ENCODE results near the gene SLC17A6.

Gene SLC17A6

DNA sequence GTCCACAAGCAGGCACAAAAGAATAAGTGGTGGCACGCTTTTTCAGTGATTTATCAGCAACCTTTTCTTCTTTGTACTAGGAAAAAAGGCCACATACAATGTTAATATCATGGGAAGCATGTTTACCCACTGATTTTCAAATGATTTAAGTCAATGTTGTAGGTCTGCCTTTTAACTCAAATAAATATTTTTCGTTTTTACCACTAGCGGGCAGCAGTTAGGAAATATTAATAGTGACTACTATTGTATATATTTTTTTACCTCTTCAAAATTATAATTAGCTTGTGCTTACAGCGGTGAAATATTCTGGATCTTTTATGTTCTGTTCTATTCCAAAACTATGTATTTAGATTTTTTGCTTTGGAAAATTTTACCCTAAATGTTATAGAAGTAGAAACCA lies 6.4 kb upstream of the SLC17A6 start:
- TF ChIP-seq, protein P1, sequence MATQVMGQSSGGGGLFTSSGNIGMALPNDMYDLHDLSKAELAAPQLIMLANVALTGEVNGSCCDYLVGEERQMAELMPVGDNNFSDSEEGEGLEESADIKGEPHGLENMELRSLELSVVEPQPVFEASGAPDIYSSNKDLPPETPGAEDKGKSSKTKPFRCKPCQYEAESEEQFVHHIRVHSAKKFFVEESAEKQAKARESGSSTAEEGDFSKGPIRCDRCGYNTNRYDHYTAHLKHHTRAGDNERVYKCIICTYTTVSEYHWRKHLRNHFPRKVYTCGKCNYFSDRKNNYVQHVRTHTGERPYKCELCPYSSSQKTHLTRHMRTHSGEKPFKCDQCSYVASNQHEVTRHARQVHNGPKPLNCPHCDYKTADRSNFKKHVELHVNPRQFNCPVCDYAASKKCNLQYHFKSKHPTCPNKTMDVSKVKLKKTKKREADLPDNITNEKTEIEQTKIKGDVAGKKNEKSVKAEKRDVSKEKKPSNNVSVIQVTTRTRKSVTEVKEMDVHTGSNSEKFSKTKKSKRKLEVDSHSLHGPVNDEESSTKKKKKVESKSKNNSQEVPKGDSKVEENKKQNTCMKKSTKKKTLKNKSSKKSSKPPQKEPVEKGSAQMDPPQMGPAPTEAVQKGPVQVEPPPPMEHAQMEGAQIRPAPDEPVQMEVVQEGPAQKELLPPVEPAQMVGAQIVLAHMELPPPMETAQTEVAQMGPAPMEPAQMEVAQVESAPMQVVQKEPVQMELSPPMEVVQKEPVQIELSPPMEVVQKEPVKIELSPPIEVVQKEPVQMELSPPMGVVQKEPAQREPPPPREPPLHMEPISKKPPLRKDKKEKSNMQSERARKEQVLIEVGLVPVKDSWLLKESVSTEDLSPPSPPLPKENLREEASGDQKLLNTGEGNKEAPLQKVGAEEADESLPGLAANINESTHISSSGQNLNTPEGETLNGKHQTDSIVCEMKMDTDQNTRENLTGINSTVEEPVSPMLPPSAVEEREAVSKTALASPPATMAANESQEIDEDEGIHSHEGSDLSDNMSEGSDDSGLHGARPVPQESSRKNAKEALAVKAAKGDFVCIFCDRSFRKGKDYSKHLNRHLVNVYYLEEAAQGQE (IDR thresholded peaks at IDR 0.05; ENCODE audit: insufficient read depth in 1 of 2, low read depth in 2 of 2, low read length in 2 of 2), result no peak
- no peak for TF ChIP-seq POLR2AphosphoS5 (IDR thresholded peaks at IDR 0.05; ENCODE audit: low read depth, low read length)

DNA sequence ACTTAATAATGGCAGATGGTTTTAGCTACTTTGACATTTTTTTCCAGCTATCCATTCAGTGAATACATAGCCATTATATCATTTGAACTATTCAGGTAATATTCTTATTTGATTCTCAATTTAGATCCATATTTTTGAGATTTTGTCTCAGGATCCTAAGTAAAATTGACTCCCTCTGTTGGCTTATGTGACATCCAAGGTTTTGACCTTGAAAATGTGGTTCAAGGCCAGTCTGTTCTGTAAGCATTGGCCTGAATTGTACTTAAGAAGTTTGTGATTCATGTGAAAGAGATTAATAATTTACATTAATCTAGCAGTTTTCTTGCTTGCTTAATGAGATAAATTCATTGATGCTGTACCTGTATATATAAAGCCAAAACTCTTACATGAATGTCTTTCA lies 1.6 kb upstream of the SLC17A6 start:
- no peak for TF ChIP-seq POLR2AphosphoS5 (IDR thresholded peaks at IDR 0.05; ENCODE audit: low read depth, low read length)
- no peak for TF ChIP-seq SIN3A (IDR thresholded peaks at IDR 0.05; ENCODE audit: borderline replicate concordance, insufficient read depth, low read length)
- no peak for TF ChIP-seq TAF1 (IDR thresholded peaks at IDR 0.05; ENCODE audit: borderline replicate concordance, insufficient read depth, low read length)
- TF ChIP-seq, protein P1 (IDR thresholded peaks at IDR 0.05; ENCODE audit: insufficient read depth in 1 of 2, low read depth in 2 of 2, low read length in 2 of 2), result no peak
- no peak for TF ChIP-seq FOXP2 (optimal IDR thresholded peaks at IDR 0.05; ENCODE audit: borderline replicate concordance, extremely low read depth, extremely low read length, insufficient read depth)

DNA sequence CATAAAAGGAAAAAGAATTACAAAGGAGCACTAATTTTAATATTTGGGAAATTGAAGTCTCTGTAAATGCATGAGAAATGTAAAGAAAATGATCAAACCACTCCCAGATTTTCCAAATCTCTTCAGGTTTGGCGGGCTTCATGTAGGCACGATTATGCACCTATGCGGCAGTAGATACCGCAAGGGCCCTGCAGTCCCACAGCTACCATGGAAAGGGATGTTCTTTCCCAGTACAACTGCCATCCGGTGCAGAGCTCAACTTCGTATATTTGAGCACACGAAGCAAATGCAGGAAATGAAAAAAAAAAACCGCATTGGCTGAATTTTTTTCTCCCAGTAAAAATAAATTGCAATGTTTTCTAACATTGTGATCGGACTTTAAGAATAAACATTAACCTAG lies 1.4 kb downstream of the SLC17A6 start:
- TF ChIP-seq TAF1 (IDR thresholded peaks at IDR 0.05; ENCODE audit: borderline replicate concordance, insufficient read depth, low read length) (no peak), POLR2AphosphoS5 (IDR thresholded peaks at IDR 0.05; ENCODE audit: low read depth, low read length) (no peak), SIN3A (IDR thresholded peaks at IDR 0.05; ENCODE audit: borderline replicate concordance, insufficient read depth, low read length) (no peak)
- TF ChIP-seq, protein P1 (IDR thresholded peaks at IDR 0.05; ENCODE audit: insufficient read depth in 1 of 2, low read depth in 2 of 2, low read length in 2 of 2), result peak in 1 of 2 experiments; percentile 37; a peak in 1 of 4 replicates

DNA sequence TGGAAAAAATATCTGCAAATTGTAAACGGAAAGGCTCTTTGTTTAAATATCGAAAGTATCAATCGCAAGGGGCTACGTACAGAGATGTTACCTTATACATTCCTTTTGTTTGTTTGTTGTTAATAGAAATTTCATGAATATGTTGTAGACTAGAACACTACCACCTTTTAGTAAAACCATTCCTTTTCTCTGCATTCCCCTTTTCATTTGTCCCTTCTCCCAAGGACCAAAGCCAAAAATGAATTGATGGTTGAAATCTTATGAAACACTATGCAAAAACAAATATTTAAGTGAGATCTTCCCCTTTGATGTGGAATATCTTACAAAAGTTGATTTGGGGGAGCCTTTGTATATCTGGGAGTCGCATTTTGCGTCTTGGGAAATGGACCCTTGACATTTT lies 2.1 kb downstream of the SLC17A6 start:
- no peak for TF ChIP-seq SIN3A (IDR thresholded peaks at IDR 0.05; ENCODE audit: borderline replicate concordance, insufficient read depth, low read length)
- TF ChIP-seq POLR2AphosphoS5 (IDR thresholded peaks at IDR 0.05; ENCODE audit: low read depth, low read length), result no peak
- TF ChIP-seq, protein P1 (IDR thresholded peaks at IDR 0.05; ENCODE audit: insufficient read depth in 1 of 2, low read depth in 2 of 2, low read length in 2 of 2), result no peak
- no peak for TF ChIP-seq FOXP2 (optimal IDR thresholded peaks at IDR 0.05; ENCODE audit: borderline replicate concordance, extremely low read depth, extremely low read length, insufficient read depth)
- no peak for TF ChIP-seq TAF1 (IDR thresholded peaks at IDR 0.05; ENCODE audit: borderline replicate concordance, insufficient read depth, low read length)
